Measurements from ENCODE around the gene DENND4A.

DENND4A gene

GRCh38 chr15:65639509-65639908 lies 152.6 kb downstream of the DENND4A start:
- H3K4me3 ChIP-seq (ENCODE audit: low read depth, low read length), result no peak overlapping the region
- DNase-seq (ENCODE audit: low read depth), result no peak
- no peak for TF ChIP-seq CTCF (IDR thresholded peaks at IDR 0.05; ENCODE audit: low read depth, low read length, missing control alignments)

GRCh38 chr15:65638681-65639089 lies 153.4 kb downstream of the DENND4A start:
- H3K4me3 ChIP-seq (ENCODE audit: low read depth, low read length), result no peak overlapping the region
- DNase-seq (ENCODE audit: low read depth), result peak; percentile 41
- peak; percentile 76 for TF ChIP-seq CTCF (IDR thresholded peaks at IDR 0.05; ENCODE audit: low read depth, low read length, missing control alignments)

- H3K4me3 ChIP-seq (ENCODE audit: low read depth, low read length), result no peak overlapping the region
- DNase-seq (ENCODE audit: low read depth), result no peak
- no peak for TF ChIP-seq CTCF (IDR thresholded peaks at IDR 0.05; ENCODE audit: low read depth, low read length, missing control alignments)
Observed at GRCh38 chr15:65638109-65638508, 154.0 kb downstream of the DENND4A start.

- no peak overlapping the region for H3K4me3 ChIP-seq (ENCODE audit: low read depth, low read length)
- TF ChIP-seq CTCF (IDR thresholded peaks at IDR 0.05; ENCODE audit: low read depth, low read length, missing control alignments), result no peak
- no peak for DNase-seq (ENCODE audit: low read depth)
Observed at GRCh38 chr15:65634356-65634755, 157.7 kb downstream of the DENND4A start.

- no peak overlapping the region for H3K4me3 ChIP-seq (ENCODE audit: low read depth, low read length)
- DNase-seq (ENCODE audit: low read depth), result no peak
- TF ChIP-seq CTCF (IDR thresholded peaks at IDR 0.05; ENCODE audit: low read depth, low read length, missing control alignments), result no peak
Observed at GRCh38 chr15:65633752-65634151, 158.3 kb downstream of the DENND4A start.

GRCh38 chr15:65632780-65633375 lies 159.2 kb downstream of the DENND4A start:
- TF ChIP-seq CTCF (IDR thresholded peaks at IDR 0.05; ENCODE audit: low read depth, low read length, missing control alignments), result no peak
- no peak for DNase-seq (ENCODE audit: low read depth)
- no peak overlapping the region for H3K4me3 ChIP-seq (ENCODE audit: low read depth, low read length)

GRCh38 chr15:65631503-65631902 lies 160.6 kb downstream of the DENND4A start:
- no peak for DNase-seq (ENCODE audit: low read depth)
- TF ChIP-seq CTCF (IDR thresholded peaks at IDR 0.05; ENCODE audit: low read depth, low read length, missing control alignments), result no peak
- H3K4me3 ChIP-seq (ENCODE audit: low read depth, low read length), result no peak overlapping the region; the same call in 1 of the 2 replicates
